ENCODE results near the gene GATAD2A. TPM values are rescaled to one million over a fixed set of nuclear protein-coding genes. Genes with fewer than 3 reads are reported as not detected.

GATAD2A gene
- total and polyA plus RNA-seq, 9 of the 15 experiments (the other 6 are each of a cell fraction or from before 2014, with no cell fraction given): 2.4 to 226 (median 44.2) TPM

- TF ChIP-seq ZNF740 (CRISPR knock-in tag; IDR thresholded peaks at IDR 0.05) (no peak), ZNF740 (tag; IDR thresholded peaks at IDR 0.05) (no peak), FIP1L1 (IDR thresholded peaks at IDR 0.05; ENCODE audit: low read depth, low read length, poor library complexity, severe bottlenecking) (peak; percentile 43), XRCC5 (IDR thresholded peaks at IDR 0.05; ENCODE audit: low read depth, low read length) (no peak; the same call in 1 of the 2 replicates), PREB (CRISPR knock-in tag; IDR thresholded peaks at IDR 0.05) (no peak), ELF1 (tag; IDR thresholded peaks at IDR 0.05) (peak; percentile 100), THRB (CRISPR knock-in tag; conservative IDR thresholded peaks at IDR 0.05) (no peak), ARID4B (CRISPR knock-in tag; IDR thresholded peaks at IDR 0.05) (peak; percentile 89), POU5F1 (IDR thresholded peaks at IDR 0.05; ENCODE audit: borderline replicate concordance, low read depth, low read length, partially characterized antibody) (peak; percentile 49), POLR2G (IDR thresholded peaks at IDR 0.05; ENCODE audit: low read depth, low read length) (peak; percentile 92), ATF3 (IDR thresholded peaks at IDR 0.05) (0 out of 2 replicates have a peak, but pooled peaks have one; percentile 6), ATF3 (CRISPR knock-in tag; conservative IDR thresholded peaks at IDR 0.05) (no peak), FOXP1 (CRISPR knock-in tag; IDR thresholded peaks at IDR 0.05) (no peak), THRA (IDR thresholded peaks at IDR 0.05) (no peak), CBX3 (IDR thresholded peaks at IDR 0.05; ENCODE audit: borderline replicate concordance in 1 of 2, low read length in 2 of 2) (peak in 1 of 2 experiments; percentile 27; a peak in 1 of 3 replicates)
Observed at GRCh38 chr19:19515642-19516519, 110.4 kb downstream of the GATAD2A start, which contains the start of gene NDUFA13 (continued).
